ENCODE measurements around the gene VPS72.

The VPS72 gene

DNA sequence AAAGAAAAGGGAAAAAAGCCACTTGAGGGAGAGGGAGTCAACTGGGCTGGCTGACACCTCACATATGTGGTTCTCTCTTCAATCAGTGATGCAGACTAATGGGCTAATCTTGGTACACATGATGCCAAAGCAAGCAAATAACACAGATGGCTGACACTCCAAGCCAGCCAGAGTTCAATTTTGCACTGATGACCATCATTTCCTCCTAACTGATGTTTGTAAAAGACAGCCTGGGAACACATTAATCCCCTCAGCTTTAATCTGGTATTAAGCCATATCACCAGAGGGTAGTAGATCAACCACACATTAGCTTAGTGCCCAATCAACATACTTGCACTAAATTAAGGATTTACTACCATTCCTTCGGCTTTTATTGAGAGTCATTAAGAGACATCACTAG is 2.8 kb downstream of the VPS72 start:
- no peak for DNase-seq (ENCODE audit: low read depth in 3 of 3)

GRCh38 chr1:151184211-151184610 is 5.8 kb downstream of the VPS72 start:
- DNase-seq (ENCODE audit: low read depth in 3 of 3): no peak

GRCh38 chr1:151176514-151177045 is 13.4 kb downstream of the VPS72 start:
- DNase-seq (ENCODE audit: low read depth in 3 of 3): no peak

- DNase-seq (ENCODE audit: low read depth in 3 of 3): no peak
Observed at GRCh38 chr1:151175863-151176262, 14.1 kb downstream of the VPS72 start, which contains the start of gene TMOD4. Gene TMOD4 (minus strand): TSS chr1:151175981. CDS start chr1:151174875, 1,106 bp downstream.

DNA sequence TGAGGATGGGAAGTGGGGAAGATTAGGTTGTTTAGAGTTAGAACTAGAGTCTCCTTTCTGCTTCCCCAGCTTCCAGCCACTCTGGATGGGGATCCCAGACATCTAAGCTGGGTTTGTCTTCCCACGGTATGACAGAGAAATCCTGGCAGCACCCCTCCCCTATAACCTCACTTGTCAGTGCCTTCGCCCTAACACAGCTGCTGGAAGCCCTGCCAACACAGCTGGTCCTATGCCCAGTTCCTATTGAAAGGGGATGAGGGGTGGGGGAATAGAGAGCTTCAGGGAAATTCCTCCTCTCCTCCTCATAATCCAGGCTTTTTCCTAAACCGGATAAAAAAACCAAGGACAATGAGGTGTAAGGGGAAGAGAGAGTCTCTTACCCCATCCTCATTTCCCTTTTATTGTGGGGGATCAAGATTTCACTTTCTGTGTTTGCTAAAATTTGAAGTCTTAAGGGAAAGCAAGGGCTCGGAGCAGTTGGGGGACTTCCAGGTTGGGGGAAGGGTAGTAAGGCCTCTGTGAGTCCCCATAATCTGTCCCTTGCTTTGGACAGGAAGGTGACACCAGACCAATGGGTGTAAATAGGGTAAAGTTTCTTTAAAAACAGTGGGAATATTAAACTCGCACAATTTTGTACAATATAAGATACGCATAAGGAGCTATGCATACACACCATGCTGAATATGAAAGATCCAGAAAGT is 14.8 kb downstream of the VPS72 start:
- DNase-seq (ENCODE audit: low read depth in 3 of 3): no peak

- no peak for DNase-seq (ENCODE audit: low read depth in 3 of 3)
Observed at GRCh38 chr1:151171190-151171589, 18.8 kb downstream of the VPS72 start.

DNA sequence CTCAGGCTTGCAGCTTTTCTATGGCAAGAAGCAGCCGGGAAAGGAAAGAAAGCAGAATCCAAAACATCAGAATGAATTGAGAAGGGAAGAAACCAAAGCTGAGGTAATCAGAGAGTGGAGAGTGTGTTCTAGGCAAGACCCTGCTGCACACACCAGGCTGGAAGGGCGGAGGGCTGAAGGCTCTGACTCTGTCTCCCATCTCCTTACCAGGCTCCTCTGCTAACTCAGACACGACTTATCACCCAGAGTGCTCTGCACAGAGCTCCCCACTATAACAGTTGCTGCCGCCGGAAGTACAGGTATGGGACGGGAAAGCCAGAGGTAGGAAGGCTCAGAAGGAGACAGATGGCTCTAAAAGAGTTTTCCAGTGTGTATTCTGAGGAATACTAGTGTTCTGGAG is 22.9 kb downstream of the VPS72 start:
- DNase-seq (ENCODE audit: low read depth in 3 of 3): no peak

GRCh38 chr1:151166505-151166956 is 23.5 kb downstream of the VPS72 start:
- DNase-seq (ENCODE audit: low read depth in 3 of 3): no peak

GRCh38 chr1:151165738-151166504 is 24.1 kb downstream of the VPS72 start, which contains the start of the genes LYSMD1 and SCNM1:
Gene LYSMD1 (minus strand): TSS chr1:151165902. CDS start chr1:151165258, 644 bp downstream.
Gene SCNM1 (plus strand): TSS chr1:151166144. CDS start chr1:151166153, 9 bp downstream.
- DNase-seq (ENCODE audit: low read depth in 3 of 3): peak; percentile 94 to 96 (median 95)

DNA sequence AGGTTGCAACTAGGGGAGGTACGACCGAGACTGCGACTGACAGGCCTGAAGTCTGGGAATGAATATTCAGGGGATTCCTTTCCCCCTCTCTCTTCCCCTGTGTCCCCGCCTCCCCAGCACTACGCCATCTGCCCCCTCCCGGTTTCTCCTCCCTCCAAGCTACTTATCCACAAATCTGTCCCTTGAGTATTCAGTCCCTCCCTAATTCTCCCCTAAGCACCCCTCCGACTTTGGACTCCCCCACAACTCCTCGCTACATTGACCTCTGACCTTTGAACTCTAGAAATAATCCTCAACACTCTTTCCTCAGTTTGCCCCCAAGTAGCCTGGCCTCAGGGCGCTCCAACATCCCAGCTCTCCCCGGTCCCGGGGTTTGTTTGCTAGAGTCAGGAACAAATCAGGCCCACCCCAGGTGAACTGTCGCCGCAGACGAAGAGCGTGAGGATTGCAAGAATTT is 24.7 kb downstream of the VPS72 start:
- DNase-seq (ENCODE audit: low read depth in 3 of 3): no peak

GRCh38 chr1:151164732-151165280 is 25.2 kb downstream of the VPS72 start:
- DNase-seq (ENCODE audit: low read depth in 3 of 3): no peak

- no peak for DNase-seq (ENCODE audit: low read depth in 3 of 3)
Observed at GRCh38 chr1:151159373-151159772, 30.6 kb downstream of the VPS72 start.

- DNase-seq (ENCODE audit: low read depth in 3 of 3): no peak
Observed at GRCh38 chr1:151158751-151159251, 31.2 kb downstream of the VPS72 start.

- DNase-seq (ENCODE audit: low read depth in 3 of 3): peak in 1 of 3 experiments; percentile 70
Observed at GRCh38 chr1:151158326-151158725, 31.7 kb downstream of the VPS72 start.

- DNase-seq (ENCODE audit: low read depth in 3 of 3): peak in 1 of 3 experiments; percentile 68
Observed at GRCh38 chr1:151157067-151157531, 32.9 kb downstream of the VPS72 start.

GRCh38 chr1:151156515-151156819 is 33.5 kb downstream of the VPS72 start, which contains the start of gene TNFAIP8L2:
Gene TNFAIP8L2 (plus strand): TSS chr1:151156649. CDS start chr1:151158698, 2,049 bp downstream.
- peak; percentile 54 to 86 (median 62) for DNase-seq (ENCODE audit: low read depth in 3 of 3)

DNA sequence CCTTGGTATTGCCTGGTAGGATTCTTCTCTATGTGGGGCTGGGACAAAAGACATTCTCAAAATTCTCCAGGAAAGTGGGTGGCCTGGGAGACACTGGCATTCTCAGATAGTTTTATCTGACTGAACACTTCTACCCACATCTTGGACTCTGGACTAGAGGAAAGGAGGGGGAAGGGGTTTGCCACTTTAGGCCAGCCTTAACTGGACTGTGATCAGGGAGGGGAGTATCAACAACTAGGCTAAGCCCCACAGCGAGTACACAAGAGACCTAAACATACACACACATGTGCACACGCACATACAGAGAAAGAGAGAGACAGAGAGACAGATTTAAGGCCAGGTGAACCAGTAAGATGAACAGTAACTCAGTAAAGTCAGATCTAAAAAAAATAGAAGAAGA is 42.3 kb downstream of the VPS72 start:
- no peak for DNase-seq (ENCODE audit: low read depth in 3 of 3)

DNA sequence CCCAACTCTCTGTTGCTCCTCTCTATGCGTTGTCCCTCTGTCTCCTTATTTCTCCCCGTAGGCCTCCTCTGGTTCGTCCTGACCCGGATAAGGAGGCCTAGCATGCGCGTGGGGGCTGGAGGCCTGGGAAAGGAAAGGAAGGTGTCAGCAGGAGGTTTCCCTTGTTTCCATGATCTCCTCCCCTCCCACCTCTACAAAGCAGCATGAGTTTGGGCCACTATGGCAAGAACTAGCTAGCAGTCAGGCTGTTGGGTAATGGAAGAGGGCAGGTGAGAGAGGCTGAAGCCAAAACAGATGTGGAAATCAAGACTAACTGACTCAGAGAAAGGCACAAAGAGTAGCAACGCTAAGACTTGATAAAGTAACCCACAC is 42.9 kb downstream of the VPS72 start:
- DNase-seq (ENCODE audit: low read depth in 3 of 3): no peak

GRCh38 chr1:151146412-151147131 is 43.4 kb downstream of the VPS72 start, which contains the start of gene SEMA6C:
Gene SEMA6C (minus strand): TSS chr1:151146631. CDS start chr1:151142621, 4,010 bp downstream.
- peak; percentile 72 to 89 (median 74) for DNase-seq (ENCODE audit: low read depth in 3 of 3)

GRCh38 chr1:151146072-151146411 is 44.0 kb downstream of the VPS72 start:
- no peak for DNase-seq (ENCODE audit: low read depth in 3 of 3)

All from stimulated activated CD4-positive, alpha-beta T cell treated with anti-CD3 and anti-CD28 coated beads, TNF-alpha, amount 100 ng/mL, for 24 hours (primary cell).